ENCODE results near the gene ATG7. TPM values are rescaled to one million over a fixed set of nuclear protein-coding genes. Genes with fewer than 3 reads are reported as not detected.

Gene ATG7
- total RNA-seq, 1 experiment from 2014 or later = 35.2 TPM

- Histone ChIP-seq H3K4me3 (ENCODE audit: insufficient read depth, low read depth, low read length) (no peak overlapping the region), H3K27me3 (ENCODE audit: control insufficient read depth, insufficient read depth, low read length) (no peaks in the 10 kb centered on the region), H3K36me3 (replicated peaks; ENCODE audit: control insufficient read depth, insufficient read depth, low read length) (peaks cover 3% of the 10 kb centered on the region)
- DNase-seq = peak; percentile 49
These were observed 290.2 kb downstream of the ATG7 start for GRCh38 chr3:11562277-11562881.

- Histone ChIP-seq H3K27me3 (ENCODE audit: control insufficient read depth, insufficient read depth, low read length) (no peaks in the 10 kb centered on the region), H3K4me3 (ENCODE audit: insufficient read depth, low read depth, low read length) (no peak overlapping the region), H3K36me3 (replicated peaks; ENCODE audit: control insufficient read depth, insufficient read depth, low read length) (peaks cover 2% of the 10 kb centered on the region)
- peak; percentile 43 for DNase-seq
These were observed 291.1 kb downstream of the ATG7 start for GRCh38 chr3:11563159-11563864.

- peak; percentile 42 for DNase-seq
- H3K27me3 ChIP-seq (ENCODE audit: control insufficient read depth, insufficient read depth, low read length) = no peaks in the 10 kb centered on the region
- H3K36me3 ChIP-seq (replicated peaks; ENCODE audit: control insufficient read depth, insufficient read depth, low read length) = peaks cover 2% of the 10 kb centered on the region
- H3K4me3 ChIP-seq (ENCODE audit: insufficient read depth, low read depth, low read length) = no peak overlapping the region
These were observed 291.6 kb downstream of the ATG7 start for GRCh38 chr3:11563865-11564185.

- DNase-seq = peak; percentile 61
- H3K4me3 ChIP-seq (ENCODE audit: insufficient read depth, low read depth, low read length) = no peak overlapping the region
- no peaks in the 10 kb centered on the region for H3K27me3 ChIP-seq (ENCODE audit: control insufficient read depth, insufficient read depth, low read length)
- H3K36me3 ChIP-seq (replicated peaks; ENCODE audit: control insufficient read depth, insufficient read depth, low read length) = peaks cover 2% of the 10 kb centered on the region
These were observed 292.4 kb downstream of the ATG7 start for GRCh38 chr3:11564577-11565001.

- Histone ChIP-seq H3K4me3 (ENCODE audit: insufficient read depth, low read depth, low read length) (no peak overlapping the region), H3K36me3 (replicated peaks; ENCODE audit: control insufficient read depth, insufficient read depth, low read length) (peaks cover 2% of the 10 kb centered on the region), H3K27me3 (ENCODE audit: control insufficient read depth, insufficient read depth, low read length) (no peaks in the 10 kb centered on the region)
- DNase-seq = no peak
These were observed 292.9 kb downstream of the ATG7 start for GRCh38 chr3:11565072-11565471.

DNA sequence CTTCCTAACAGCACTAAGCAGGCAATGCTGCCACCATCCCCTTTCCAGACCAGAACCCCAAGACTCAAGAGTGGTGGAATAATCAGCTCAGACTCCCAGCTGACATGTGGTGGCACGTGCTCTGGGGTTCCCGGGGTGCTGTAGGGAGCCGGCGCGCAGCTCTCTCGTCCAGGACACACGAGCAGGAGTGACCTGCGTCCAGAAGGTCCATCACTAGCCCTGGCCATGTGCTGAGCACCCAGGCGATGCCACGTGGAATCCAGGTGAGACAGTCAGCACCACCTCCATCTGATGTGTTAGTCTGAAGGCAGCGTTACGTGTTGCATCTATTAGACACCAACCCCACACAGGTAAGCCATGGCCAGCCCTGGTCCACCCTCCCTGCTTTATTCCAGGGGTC is 293.3 kb downstream of the ATG7 start:
- Histone ChIP-seq H3K4me3 (ENCODE audit: insufficient read depth, low read depth, low read length) (no peak overlapping the region), H3K36me3 (replicated peaks; ENCODE audit: control insufficient read depth, insufficient read depth, low read length) (peaks cover 2% of the 10 kb centered on the region), H3K27me3 (ENCODE audit: control insufficient read depth, insufficient read depth, low read length) (no peaks in the 10 kb centered on the region)
- peak; percentile 26 for DNase-seq

- no peak for DNase-seq
- Histone ChIP-seq H3K4me3 (ENCODE audit: insufficient read depth, low read depth, low read length) (no peak overlapping the region), H3K36me3 (replicated peaks; ENCODE audit: control insufficient read depth, insufficient read depth, low read length) (peaks cover 2% of the 10 kb centered on the region), H3K27me3 (ENCODE audit: control insufficient read depth, insufficient read depth, low read length) (no peaks in the 10 kb centered on the region)
These were observed 293.7 kb downstream of the ATG7 start for GRCh38 chr3:11565932-11566331.

DNA sequence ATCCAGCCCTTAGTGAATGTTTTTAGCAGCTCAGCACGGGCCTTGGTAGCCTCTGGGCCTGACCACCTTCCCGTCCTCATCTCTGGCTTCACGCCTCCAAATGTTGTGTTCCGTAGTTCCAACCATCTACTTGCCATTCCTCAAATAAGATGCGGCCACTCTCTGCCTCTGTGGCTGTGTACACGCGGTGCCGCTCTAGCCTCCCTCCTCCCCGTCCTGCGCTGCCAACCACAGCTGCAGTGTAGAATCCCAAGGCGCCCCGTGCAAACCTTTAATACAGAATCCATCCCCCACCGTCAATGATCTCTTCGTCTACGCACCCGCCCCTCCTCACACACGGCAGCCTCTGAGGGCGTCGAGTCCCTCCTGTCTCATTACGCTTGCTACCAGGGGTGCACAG is 294.3 kb downstream of the ATG7 start:
- DNase-seq = no peak
- Histone ChIP-seq H3K36me3 (replicated peaks; ENCODE audit: control insufficient read depth, insufficient read depth, low read length) (peaks cover 2% of the 10 kb centered on the region), H3K4me3 (ENCODE audit: insufficient read depth, low read depth, low read length) (no peak overlapping the region), H3K27me3 (ENCODE audit: control insufficient read depth, insufficient read depth, low read length) (no peaks in the 10 kb centered on the region)

GRCh38 chr3:11566916-11567315 is 294.7 kb downstream of the ATG7 start:
- no peak overlapping the region for H3K4me3 ChIP-seq (ENCODE audit: insufficient read depth, low read depth, low read length)
- no peaks in the 10 kb centered on the region for H3K27me3 ChIP-seq (ENCODE audit: control insufficient read depth, insufficient read depth, low read length)
- H3K36me3 ChIP-seq (replicated peaks; ENCODE audit: control insufficient read depth, insufficient read depth, low read length) = peaks cover 2% of the 10 kb centered on the region
- DNase-seq = peak; percentile 90

DNA sequence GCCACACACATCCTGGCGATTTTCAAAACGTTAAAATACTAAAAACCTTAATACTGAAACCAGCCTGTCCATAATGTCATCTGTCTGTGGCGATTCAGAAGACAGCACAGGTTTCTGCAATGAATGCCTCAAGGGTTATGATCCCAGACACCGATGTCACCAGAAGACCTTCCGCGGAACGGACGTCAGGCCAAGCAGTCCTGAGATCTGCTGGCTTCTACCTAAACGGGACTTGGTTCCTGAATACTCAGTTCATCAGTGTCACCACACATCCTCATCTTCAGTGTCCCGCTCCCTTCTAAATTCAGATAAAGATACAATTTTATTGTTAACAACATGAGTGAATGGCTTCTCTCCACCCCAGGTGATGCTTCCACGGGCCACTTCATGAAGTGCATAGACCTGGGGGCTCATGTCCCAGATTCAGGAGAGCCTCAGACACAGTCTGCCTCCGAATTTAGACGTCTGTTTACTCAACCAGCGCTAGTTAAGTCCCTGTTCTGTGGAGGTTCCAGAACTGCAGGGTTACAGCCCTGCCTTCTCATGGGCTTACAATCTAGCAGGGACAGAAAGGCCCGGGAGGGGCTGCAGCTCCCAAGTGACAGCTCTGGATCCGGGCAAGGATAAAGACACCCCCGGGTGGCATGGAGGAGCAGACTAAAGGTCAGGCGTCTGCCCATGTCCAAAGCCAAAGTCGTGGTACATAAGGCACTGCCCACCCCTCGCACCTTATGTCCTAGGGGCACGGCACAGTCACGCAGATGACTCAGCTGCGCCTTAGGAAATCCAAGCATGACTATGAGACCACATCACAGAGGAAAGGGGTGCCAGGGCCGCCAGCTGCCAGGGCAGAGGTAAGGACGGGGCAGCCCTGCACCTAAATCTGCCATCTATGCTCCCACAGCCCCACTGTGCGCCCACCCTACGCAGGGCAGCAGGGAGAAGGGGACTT is 295.6 kb downstream of the ATG7 start:
- Histone ChIP-seq H3K27me3 (ENCODE audit: control insufficient read depth, insufficient read depth, low read length) (no peaks in the 10 kb centered on the region), H3K4me3 (ENCODE audit: insufficient read depth, low read depth, low read length) (no peak overlapping the region), H3K36me3 (replicated peaks; ENCODE audit: control insufficient read depth, insufficient read depth, low read length) (peaks cover 2% of the 10 kb centered on the region)
- DNase-seq = peak; percentile 47

DNA sequence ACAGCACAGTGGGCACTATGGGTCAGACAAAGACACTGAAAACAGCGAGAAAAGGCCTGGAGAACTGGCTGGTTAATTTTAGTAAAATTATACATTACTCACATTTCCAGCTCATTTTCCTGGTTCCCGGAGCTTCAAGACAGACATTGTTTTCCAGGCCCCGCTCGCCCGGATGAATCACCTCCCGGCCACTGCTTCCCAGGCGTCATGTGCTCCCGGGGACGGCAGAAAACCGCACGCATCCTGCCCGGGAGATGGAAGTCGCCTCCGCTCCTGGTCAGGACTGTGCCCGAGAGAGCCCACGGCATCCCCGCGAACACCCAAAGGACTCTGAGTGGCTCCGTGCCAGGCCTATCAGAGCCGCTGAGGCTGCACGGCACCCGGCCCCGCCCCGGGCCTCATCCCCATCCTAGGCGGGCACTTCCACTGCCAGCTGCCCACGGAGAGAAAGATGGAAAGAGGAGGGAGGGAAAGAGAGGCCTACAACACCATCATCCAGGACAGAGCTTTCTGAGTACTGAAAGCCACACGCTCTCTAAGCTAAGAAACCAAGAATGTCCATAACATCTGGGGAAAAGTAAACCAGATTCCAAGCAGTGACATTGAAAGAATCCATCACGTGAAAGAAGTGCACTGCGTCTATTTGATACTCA is 296.4 kb downstream of the ATG7 start:
- Histone ChIP-seq H3K27me3 (ENCODE audit: control insufficient read depth, insufficient read depth, low read length) (no peaks in the 10 kb centered on the region), H3K36me3 (replicated peaks; ENCODE audit: control insufficient read depth, insufficient read depth, low read length) (no peaks in the 10 kb centered on the region; the same call in 1 of the 2 replicates), H3K4me3 (ENCODE audit: insufficient read depth, low read depth, low read length) (no peak overlapping the region)
- DNase-seq = peak; percentile 61

DNA sequence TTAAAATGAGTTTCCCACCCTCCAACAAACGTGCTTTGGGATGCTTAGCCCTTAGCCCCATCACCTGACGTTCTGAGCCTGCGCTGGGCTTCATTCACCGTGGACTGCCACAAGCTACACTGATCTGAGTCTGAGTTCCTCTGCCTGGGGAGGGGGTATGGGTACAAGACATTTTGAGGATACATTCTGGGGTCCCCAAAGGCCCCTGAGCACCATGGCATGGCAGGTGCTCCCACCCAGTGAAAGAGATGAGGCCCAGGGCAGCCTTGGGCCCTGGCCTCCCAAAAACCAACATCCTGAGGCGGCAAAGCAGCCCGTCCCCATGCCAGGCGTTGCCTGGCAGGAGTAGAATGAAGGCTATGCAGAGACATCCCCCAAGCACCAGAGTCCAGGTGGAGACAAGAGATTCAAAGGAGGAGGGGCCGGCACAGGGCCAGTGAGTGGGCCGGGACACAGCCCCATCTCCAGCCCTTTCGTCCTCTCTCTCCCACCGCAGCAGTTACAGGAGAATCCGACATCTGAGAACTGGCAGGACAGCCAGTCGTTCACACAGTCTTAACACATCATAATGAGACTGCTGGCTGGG is 297.1 kb downstream of the ATG7 start:
- Histone ChIP-seq H3K4me3 (ENCODE audit: insufficient read depth, low read depth, low read length) (no peak overlapping the region), H3K27me3 (ENCODE audit: control insufficient read depth, insufficient read depth, low read length) (no peaks in the 10 kb centered on the region), H3K36me3 (replicated peaks; ENCODE audit: control insufficient read depth, insufficient read depth, low read length) (no peaks in the 10 kb centered on the region; the same call in 1 of the 2 replicates)
- DNase-seq = peak; percentile 43

DNA sequence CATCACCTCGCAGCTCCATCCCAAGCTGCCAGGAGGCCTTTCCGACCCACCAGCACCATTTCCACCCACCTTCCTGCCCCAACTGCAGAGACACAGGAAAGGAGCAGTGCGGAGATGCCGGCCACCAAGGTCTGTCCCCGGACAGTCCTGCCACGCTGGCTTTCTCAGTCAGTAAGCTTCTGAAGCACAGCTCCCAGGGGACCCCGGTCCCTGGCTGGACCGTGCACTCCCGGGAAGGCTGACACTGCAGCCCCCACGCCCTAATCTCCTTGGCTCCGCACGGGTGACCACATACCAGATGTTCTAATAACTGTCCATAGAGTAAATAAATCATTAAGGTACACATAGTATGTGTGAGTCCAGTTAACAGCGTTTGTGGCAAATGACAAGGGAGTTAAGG is 298.1 kb downstream of the ATG7 start:
- H3K27me3 ChIP-seq (ENCODE audit: control insufficient read depth, insufficient read depth, low read length) = no peaks in the 10 kb centered on the region
- no peak overlapping the region for H3K4me3 ChIP-seq (ENCODE audit: insufficient read depth, low read depth, low read length)
- DNase-seq = peak; percentile 39
- H3K36me3 ChIP-seq (replicated peaks; ENCODE audit: control insufficient read depth, insufficient read depth, low read length) = no peaks in the 10 kb centered on the region; the same call in none of the 2 replicates

Measured in H7 (cell line).